Breast epithelium (tissue), 3 donors: ENCODE data around the gene S100Z.

ENCODE experiments used
- CTCF ChIP-seq, 3 donors: fragments of 450-650 bp; IDR thresholded peaks; one replicate each; pipeline ENCODE4 v1.5.1; 2016 to 2017; ENCODE audit warnings: antibody characterized with exemption in 3 of 3, mild to moderate bottlenecking in 3 of 3, moderate library complexity in 3 of 3
- POLR2A ChIP-seq: fragments of 450-650 bp; IDR thresholded peaks from one replicate; pipeline ENCODE4 v1.6.1; 2016; ENCODE audit warnings: antibody characterized with exemption, mild to moderate bottlenecking, moderate library complexity

- no peak for TF ChIP-seq CTCF (IDR thresholded peaks at IDR 0.05)
- TF ChIP-seq POLR2A: no peak
Measured at GRCh38 chr5:76926329-76927105, 76.7 kb downstream of the S100Z start.
